Transverse colon (tissue), 4 donors: Measurements from ENCODE around the gene FMNL2. TPM values are rescaled to one million over a fixed set of nuclear protein-coding genes. Genes with fewer than 3 reads are reported as not detected.

Source experiments
- DNase-seq: peaks from one replicate; pipeline ENCODE4 v3.0.0-alpha.2; 2019
- H3K27ac ChIP-seq, 4 donors: fragments of 200-600 bp; sonication (generic); 2 replicates each; pipeline ENCODE4 v1.5.1; 2016 to 2018; ENCODE audit warnings: inconsistent platforms in 4 of 4
- H3K27me3 ChIP-seq: fragments of 200-600 bp; sonication (generic); 2 replicates; pipeline ENCODE4 v1.5.1; 2017; ENCODE audit warnings: inconsistent platforms
- H3K36me3 ChIP-seq, 4 donors: fragments of 200-600 bp; sonication (generic); 2 replicates each; pipeline ENCODE4 v1.5.1; 2017 to 2019; ENCODE audit warnings: inconsistent platforms in 4 of 4
- H3K4me1 ChIP-seq, 4 donors: fragments of 200-600 bp; sonication (generic); 2 replicates each; pipeline ENCODE4 v1.5.1; 2017 to 2020; ENCODE audit warnings: inconsistent platforms in 4 of 4
- H3K4me3 ChIP-seq, 4 donors: fragments of 200-600 bp; sonication (generic); 1 replicate in 1 of 4; 2 replicates in 3 of 4; pipeline versions ENCODE4 v1.5.1 to v1.6.1; 2017 to 2019; ENCODE audit warnings: inconsistent platforms in 4 of 4
- H3K9me3 ChIP-seq, 2 donors: fragments of 200-600 bp; sonication (generic); 2 replicates each; pipeline ENCODE4 v1.5.1; 2017 to 2019; ENCODE audit warnings: inconsistent platforms in 2 of 2
- CTCF ChIP-seq, 5 experiments: fragments of 200-600 bp in 3 of 5; fragments of 450-650 bp in 2 of 5; sonication (generic) in 3 of 5; IDR thresholded peaks; 1 replicate in 2 of 5; 2 replicates in 3 of 5; pipeline ENCODE4 v1.5.1; 2016 to 2017; ENCODE audit warnings: antibody characterized with exemption in 5 of 5, inconsistent platforms in 3 of 5, mild to moderate bottlenecking in 2 of 5, moderate library complexity in 1 of 5
- EP300 ChIP-seq: sonication (generic); formaldehyde crosslinking; IDR thresholded peaks from one replicate; pipeline ENCODE4 v1.6.1; 2017; ENCODE audit warnings: antibody characterized with exemption, low read depth
- POLR2A ChIP-seq: fragments of 450-650 bp; IDR thresholded peaks from one replicate; pipeline ENCODE4 v1.6.1; 2016; ENCODE audit warnings: antibody characterized with exemption, mild to moderate bottlenecking, moderate library complexity
- POLR2AphosphoS5 ChIP-seq, 3 donors: sonication (generic); formaldehyde crosslinking; IDR thresholded peaks; one replicate each; pipeline ENCODE4 v1.6.1; 2016; ENCODE audit warnings: antibody characterized with exemption in 3 of 3
- WGBS, 2 donors: methylation state at CpG; one replicate each; pipeline ENCODE4 v1.1.5; 2018; ENCODE audit warnings: low coverage in 1 of 2; 5-methylcytosine and 5-hydroxymethylcytosine counted together
- in situ Hi-C, 4 donors: fragments of 200-750 bp; cut with MboI; loops; one replicate each; pipeline versions ENCODE4 v1.15.0 to v1.15.1; 2017; ENCODE audit warnings: low sequenced_read_pairs in 3 of 4, low pct_ligation_motif_present in 1 of 4, low pct_unique_long_range_greater_than_20kb in 1 of 4
- intact Hi-C: fragments of 100-400 bp; cut with DNase I; formaldehyde crosslinking; loops from one replicate; pipeline ENCODE4 v1.15.1; 2023; ENCODE audit warnings: low total_unique reads
- total RNA-seq, 4 donors: library from RNA; depleted of rRNA; stranded (reverse); fragments of >200 nt; gene quantifications; one replicate each; pipeline ENCODE4 v1.1.0, GENCODE V29; 2016

FMNL2 gene
- total RNA-seq: 10 to 100 TPM in 3 of 4 donors, 1 to 10 TPM in 1; 9.2 to 31.4 (median 23.9) TPM

GRCh38 chr2:152335016-152335725, at the start of gene FMNL2:
TSS of gene FMNL2 (plus strand) at chr2:152335174.
- Histone ChIP-seq H3K36me3 (no peaks in the 10 kb centered on the region), H3K27ac (peak within 1 kb of the TSS; percentile 86 to 94 (median 92)), H3K4me1 (peaks cover 4 to 24% (median 6%) of the 10 kb centered on the region in 4 donors), H3K4me3 (peak within 1 kb of the TSS; percentile 85 to 100 (median 88)), H3K9me3 (no peaks in the 10 kb centered on the region), H3K27me3 (no peaks in the 10 kb centered on the region)
- intact Hi-C loops: loop anchor here (10.0 kb wide), 1 partner anchor 290 kb away; no protein-coding TSS in a partner anchor
- in situ Hi-C loops: loop anchor here in 3 of 4 donors (10.0 to 25.0 kb wide), 4 partner anchors 148 to 300 kb away; partner anchors contain the start of gene STAM2 (in 2 of the 3)
- 0% methylated on average over 16 of the region's 85 CpGs; no CpG with 5 or more reads in 1 of the 2 donors for WGBS, 2 donors
- peak; percentile 88 for DNase-seq
- TF ChIP-seq CTCF (IDR thresholded peaks at IDR 0.05): peak in 2 of 5 experiments; percentile 5 to 8
- no peak for TF ChIP-seq EP300
- TF ChIP-seq POLR2AphosphoS5 (IDR thresholded peaks at IDR 0.05): peak; percentile 71 to 81 (median 77)
- TF ChIP-seq POLR2A: peak; percentile 66

- H3K9me3 ChIP-seq: no peaks in the 10 kb centered on the region
- H3K4me1 ChIP-seq: no peaks in the 10 kb centered on the region
- no peak for DNase-seq
- H3K4me3 ChIP-seq: no peak overlapping the region
- no peak overlapping the region for H3K27ac ChIP-seq
- no peaks in the 10 kb centered on the region for H3K27me3 ChIP-seq
- intact Hi-C loops (loop anchor here (1.0 kb wide), 1 partner anchor 34 kb away; no protein-coding TSS in a partner anchor), in situ Hi-C loops (no loop called here)
- no peak for TF ChIP-seq EP300
- H3K36me3 ChIP-seq: no peaks in the 10 kb centered on the region
These were observed 42.0 kb upstream of the FMNL2 start for GRCh38 chr2:152292991-152293390.

GRCh38 chr2:152297715-152298114, 37.3 kb upstream of the FMNL2 start:
- H3K4me1 ChIP-seq: no peaks in the 10 kb centered on the region
- no peaks in the 10 kb centered on the region for H3K27me3 ChIP-seq
- no peak for DNase-seq
- H3K27ac ChIP-seq: no peak overlapping the region
- no peaks in the 10 kb centered on the region for H3K9me3 ChIP-seq
- 59 to 99% methylated on average over 2 of the region's 2 CpGs for WGBS, 2 donors
- TF ChIP-seq EP300 (no peak), CTCF (IDR thresholded peaks at IDR 0.05) (no peak), POLR2AphosphoS5 (IDR thresholded peaks at IDR 0.05) (no peak), POLR2A (no peak)
- no peaks in the 10 kb centered on the region for H3K36me3 ChIP-seq
- in situ Hi-C loops (no loop called here), intact Hi-C loops (no loop called here)
- no peak overlapping the region for H3K4me3 ChIP-seq

- H3K4me1 ChIP-seq: no peaks in the 10 kb centered on the region
- H3K4me3 ChIP-seq: no peak overlapping the region
- intact Hi-C loops: no loop called here
- DNase-seq: no peak
- no peak for TF ChIP-seq CTCF (IDR thresholded peaks at IDR 0.05)
- no peak for TF ChIP-seq POLR2A
- no peak for TF ChIP-seq EP300
- TF ChIP-seq POLR2AphosphoS5 (IDR thresholded peaks at IDR 0.05): no peak
- no peak overlapping the region for H3K27ac ChIP-seq
- no peaks in the 10 kb centered on the region for H3K36me3 ChIP-seq
- H3K27me3 ChIP-seq: no peaks in the 10 kb centered on the region
- in situ Hi-C loops: no loop called here
- WGBS, 2 donors: 58 to 86% methylated on average over 1 of the region's 1 CpG
- H3K9me3 ChIP-seq: no peaks in the 10 kb centered on the region
These were observed 36.2 kb upstream of the FMNL2 start for GRCh38 chr2:152298754-152299153.
